ENCODE results near the gene ART3.

GRCh38 chr4:76144546-76144945 is 70.0 kb downstream of the ART3 start:
- TF ChIP-seq CREB1 (IDR thresholded peaks at IDR 0.05; ENCODE audit: low read depth) (no peak), RAD21 (IDR thresholded peaks at IDR 0.05; ENCODE audit: low read depth) (no peak), TCF12 (IDR thresholded peaks at IDR 0.05; ENCODE audit: low read depth) (no peak), TAF1 (IDR thresholded peaks at IDR 0.05; ENCODE audit: low read depth) (no peak), REST (IDR thresholded peaks at IDR 0.05; ENCODE audit: low read depth) (no peak), FOXM1 (IDR thresholded peaks at IDR 0.05; ENCODE audit: borderline replicate concordance, low read depth) (no peak), EGR1 (IDR thresholded peaks at IDR 0.05) (no peak), YY1 (IDR thresholded peaks at IDR 0.05; ENCODE audit: low read depth) (no peak), EP300 (IDR thresholded peaks at IDR 0.05; ENCODE audit: borderline replicate concordance) (no peak), MAX (IDR thresholded peaks at IDR 0.05) (no peak), CEBPB (IDR thresholded peaks at IDR 0.05) (no peak), NFIC (IDR thresholded peaks at IDR 0.05) (no peak), ZBTB7A (IDR thresholded peaks at IDR 0.05; ENCODE audit: low read depth) (no peak)
